NCI-H2107 (cell line): ENCODE measurements around the gene SPTBN1.

ENCODE experiments used
- DNase-seq: peaks from one replicate; lab custom pipeline; 2025; lab: John Stamatoyannopoulos, UW

SPTBN1 gene

GRCh38 chr2:54610700-54611099 is 154.6 kb downstream of the SPTBN1 start:
- no peak for DNase-seq

GRCh38 chr2:54611830-54612545 is 155.9 kb downstream of the SPTBN1 start:
- DNase-seq: no peak

GRCh38 chr2:54613386-54613785 is 157.3 kb downstream of the SPTBN1 start:
- no peak for DNase-seq

- no peak for DNase-seq
Measured at GRCh38 chr2:54613794-54614257, 157.7 kb downstream of the SPTBN1 start.

GRCh38 chr2:54614819-54615218 is 158.7 kb downstream of the SPTBN1 start:
- DNase-seq: no peak

GRCh38 chr2:54615832-54616534 is 159.9 kb downstream of the SPTBN1 start:
- no peak for DNase-seq

- no peak for DNase-seq
Measured at GRCh38 chr2:54617409-54617808, 161.3 kb downstream of the SPTBN1 start.

GRCh38 chr2:54618646-54619565 is 162.8 kb downstream of the SPTBN1 start:
- no peak for DNase-seq

- no peak for DNase-seq
Measured at GRCh38 chr2:54619660-54620231, 163.6 kb downstream of the SPTBN1 start.

GRCh38 chr2:54620948-54621347 is 164.8 kb downstream of the SPTBN1 start:
- no peak for DNase-seq

- no peak for DNase-seq
Measured at GRCh38 chr2:54624591-54625071, 168.5 kb downstream of the SPTBN1 start.

GRCh38 chr2:54626131-54626530 is 170.0 kb downstream of the SPTBN1 start:
- DNase-seq: no peak

- DNase-seq: no peak
Measured at GRCh38 chr2:54626884-54627283, 170.8 kb downstream of the SPTBN1 start.

- DNase-seq: no peak
Measured at GRCh38 chr2:54627973-54628372, 171.8 kb downstream of the SPTBN1 start.

GRCh38 chr2:54628418-54628817 is 172.3 kb downstream of the SPTBN1 start:
- DNase-seq: no peak

GRCh38 chr2:54628957-54629356 is 172.8 kb downstream of the SPTBN1 start:
- DNase-seq: no peak

GRCh38 chr2:54629390-54629789 is 173.3 kb downstream of the SPTBN1 start:
- DNase-seq: no peak

- no peak for DNase-seq
Measured at GRCh38 chr2:54629914-54630857, 174.1 kb downstream of the SPTBN1 start.

GRCh38 chr2:54630858-54631497 is 174.9 kb downstream of the SPTBN1 start:
- no peak for DNase-seq

GRCh38 chr2:54631755-54632154 is 175.6 kb downstream of the SPTBN1 start:
- no peak for DNase-seq
